SH-SY5Y (cell line): ENCODE results near the gene AOAH.

ENCODE experiments used
- GATA2 ChIP-seq: IDR thresholded peaks from 2 replicates; pipeline ENCODE4 v1.6.1; 2011; ENCODE audit warnings: mild to moderate bottlenecking, low read depth, low read length
- GATA3 ChIP-seq: IDR thresholded peaks from 2 replicates; pipeline ENCODE4 v1.6.1; 2011; ENCODE audit warnings: low read depth, mild to moderate bottlenecking, low read length, moderate library complexity

GRCh38 chr7:36507475-36508440 is 216.5 kb downstream of the AOAH start:
- peak; percentile 92 for TF ChIP-seq GATA2
- no peak for TF ChIP-seq GATA3
